Measurements from ENCODE around the gene DNAH11. TPM values are rescaled to one million over a fixed set of nuclear protein-coding genes. Genes with fewer than 3 reads are reported as not detected.
"Not testable (repeated sequence)": the region's sequence is repeated elsewhere in the genome, so short reads cannot be mapped to it uniquely, and the experiment has no call there.

DNAH11 gene
- total and polyA plus RNA-seq, 2 of the 8 experiments (the other 6 are each of a cell fraction or from before 2014, with no cell fraction given): 1.8 to 4.9 TPM

DNA sequence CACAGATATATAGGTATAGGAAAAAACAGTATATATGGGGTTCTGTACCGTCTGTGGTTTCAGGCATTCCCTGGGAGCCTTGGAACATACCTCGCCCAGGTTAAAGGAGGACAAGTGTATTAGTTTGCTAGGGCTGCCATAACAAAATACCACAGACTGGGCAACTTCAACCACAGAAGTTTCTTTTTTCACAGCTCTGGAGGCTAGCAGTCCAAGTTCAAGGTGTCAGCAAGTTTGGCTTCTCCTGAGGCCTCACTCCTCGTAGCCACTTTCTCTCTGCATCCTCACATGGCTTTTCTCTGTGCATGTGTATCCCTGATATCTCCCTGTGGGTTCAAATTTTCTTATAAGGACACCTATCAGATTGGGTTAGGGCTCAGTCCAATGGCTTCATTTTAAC, 189.1 kb downstream of the DNAH11 start (continued):
- TF ChIP-seq SP1 (IDR thresholded peaks at IDR 0.05; ENCODE audit: low read depth, low read length): no peak
- TF ChIP-seq SP4 (IDR thresholded peaks at IDR 0.05; ENCODE audit: low read length): no peak
- no peak for TF ChIP-seq RAD21 (IDR thresholded peaks at IDR 0.05 in 1 of 2, conservative IDR thresholded peaks at IDR 0.05 in 1 of 2; ENCODE audit: low read depth in 2 of 2, low read length in 2 of 2)
- TF ChIP-seq POLR2AphosphoS5 (IDR thresholded peaks at IDR 0.05; ENCODE audit: low read depth, low read length): no peak
- no peak for TF ChIP-seq FOSL1 (IDR thresholded peaks at IDR 0.05; ENCODE audit: insufficient read depth, low read depth, low read length)
- TF ChIP-seq BRCA1 (IDR thresholded peaks at IDR 0.05; ENCODE audit: low read depth, low read length): no peak
- TF ChIP-seq TCF12 (IDR thresholded peaks at IDR 0.05; ENCODE audit: low read depth, low read length): no peak
- no peak for TF ChIP-seq CHD1 (IDR thresholded peaks at IDR 0.05; ENCODE audit: low read depth, low read length)
- no peak for TF ChIP-seq EP300 (IDR thresholded peaks at IDR 0.05; ENCODE audit: borderline replicate concordance in 1 of 2, low read depth in 2 of 2, low read length in 2 of 2)
- no peak for TF ChIP-seq SP2 (IDR thresholded peaks at IDR 0.05; ENCODE audit: low read length)

GRCh38 chr7:21732956-21733355, 190.1 kb downstream of the DNAH11 start:
- H2BK5ac ChIP-seq (ENCODE audit: low read depth, low read length); H4K91ac ChIP-seq (replicated peaks; ENCODE audit: insufficient read length, low read length); H3K79me1 ChIP-seq (ENCODE audit: low read depth, low read length); H3K79me2 ChIP-seq (ENCODE audit: control insufficient read depth in 1 of 2, insufficient read depth in 2 of 2, low read length in 2 of 2); H2BK12ac ChIP-seq (ENCODE audit: low read depth, low read length); H2AFZ ChIP-seq (ENCODE audit: low read length); H4K5ac ChIP-seq (ENCODE audit: insufficient read length, low read depth, low read length); H4K8ac ChIP-seq (ENCODE audit: extremely low read depth, insufficient read depth, low read length); H3K4me2 ChIP-seq (ENCODE audit: insufficient read depth in 1 of 2, low read depth in 2 of 2, low read length in 2 of 2); H3K36me3 ChIP-seq (ENCODE audit: control insufficient read depth in 2 of 4, insufficient read depth in 4 of 4, low read length in 3 of 4); H3K27me3 ChIP-seq (replicated peaks in 1 of 4; ENCODE audit: control insufficient read depth in 3 of 4, extremely low read depth in 1 of 4, insufficient read depth in 3 of 4, low read length in 3 of 4); DNase-seq (ENCODE audit: low read depth in 1 of 2, low spot score in 2 of 2); H4K20me1 ChIP-seq (replicated peaks in 1 of 2; ENCODE audit: control insufficient read depth in 1 of 2, insufficient read depth in 2 of 2, low read length in 2 of 2); H2AK5ac ChIP-seq (ENCODE audit: low read depth, low read length); H3K4me3 ChIP-seq (ENCODE audit: extremely low read depth in 1 of 4, insufficient read depth in 2 of 4, low read depth in 3 of 4, low read length in 4 of 4); POLR2A ChIA-PET (ENCODE audit: partially characterized antibody); H3K23me2 ChIP-seq (ENCODE audit: low read depth, low read length); H3K9ac ChIP-seq (replicated peaks in 1 of 4; ENCODE audit: extremely low read depth in 1 of 4, low read depth in 3 of 4, low read length in 3 of 4); H3K23ac ChIP-seq (ENCODE audit: insufficient read length); H3K27ac ChIP-seq (ENCODE audit: low read depth, low read length); H2BK20ac ChIP-seq (ENCODE audit: low read length); H2BK15ac ChIP-seq (ENCODE audit: low read length); H3K56ac ChIP-seq (replicated peaks; ENCODE audit: insufficient read length, low read depth, low read length); H3K18ac ChIP-seq (ENCODE audit: extremely low read depth, low read length); H3K14ac ChIP-seq (ENCODE audit: insufficient read length); H2BK120ac ChIP-seq (replicated peaks; ENCODE audit: low read depth, low read length); H3K9me3 ChIP-seq (ENCODE audit: insufficient read depth in 2 of 2, low read depth in 1 of 2, low read length in 1 of 2); FAIRE-seq; H3K4me1 ChIP-seq (replicated peaks in 1 of 4; ENCODE audit: control insufficient read depth in 3 of 4, insufficient read depth in 4 of 4, low read length in 3 of 4); H3K4ac ChIP-seq (replicated peaks; ENCODE audit: insufficient read length, low read depth, low read length): not testable (repeated sequence)
- WGBS, 2 experiments (ENCODE audit: extremely low coverage in 1 of 2, insufficient coverage in 1 of 2, insufficient read length in 1 of 2, insufficient replicate concordance in 2 of 2, low coverage in 1 of 2, low lambda C conversion rate in 2 of 2, missing lambda C conversion rate in 1 of 2): 88% methylated on average over 4 of the region's 6 CpGs; no CpG with 5 or more reads in 1 of the 2 experiments
- CTCF ChIA-PET (ENCODE audit: partially characterized antibody): interaction anchor here (0.6 to 0.9 kb wide), 3 partner anchors 10 to 34 kb away, joined by 3 read pairs; no protein-coding TSS in a partner anchor
